Right atrium auricular region (tissue), 2 donors: ENCODE results near the gene BHLHE23. TPM values are rescaled to one million over a fixed set of nuclear protein-coding genes. Genes with fewer than 3 reads are reported as not detected.

Source experiments
- DNase-seq: peaks from one replicate; pipeline ENCODE4 v3.0.0-alpha.2; 2019; ENCODE audit warnings: low spot score
- H3K27ac ChIP-seq, 2 donors: fragments of 200-600 bp; sonication (generic); 1 replicate in 1 of 2; 2 replicates in 1 of 2; pipeline ENCODE4 v1.5.1; 2016 to 2019
- H3K27me3 ChIP-seq, 2 donors: fragments of 200-600 bp; sonication (generic); one replicate each; pipeline versions ENCODE4 v1.5.1 to v1.6.0; 2017 to 2019
- H3K36me3 ChIP-seq: fragments of 200-600 bp; sonication (generic); one replicate; pipeline ENCODE4 v1.5.1; 2016
- H3K4me1 ChIP-seq, 2 donors: fragments of 200-600 bp; sonication (generic); one replicate each; pipeline versions ENCODE4 v1.5.1 to v1.6.0; 2017 to 2019
- H3K4me3 ChIP-seq, 2 donors: fragments of 200-600 bp; sonication (generic); 1 replicate in 1 of 2; 2 replicates in 1 of 2; pipeline ENCODE4 v1.5.1; 2017 to 2019; ENCODE audit warnings: mild to moderate bottlenecking in 1 of 2, moderate library complexity in 1 of 2
- H3K9me3 ChIP-seq, 2 donors: fragments of 200-600 bp; sonication (generic); one replicate each; pipeline ENCODE4 v1.5.1; 2019
- total RNA-seq, 2 donors: library from RNA; depleted of rRNA; stranded (reverse); fragments of >200 nt; gene quantifications; one replicate each; pipeline ENCODE4 v1.1.0, GENCODE V29; 2016
- TF ChIP-seq, protein P1 (sequence below), 2 donors: fragments of 200-600 bp; sonication (generic); IDR thresholded peaks; one replicate each; pipeline ENCODE4 v1.5.1; 2019; ENCODE audit warnings: antibody characterized with exemption in 2 of 2

BHLHE23 gene
- total RNA-seq, 2 donors from 2014 or later, result not detected

DNA sequence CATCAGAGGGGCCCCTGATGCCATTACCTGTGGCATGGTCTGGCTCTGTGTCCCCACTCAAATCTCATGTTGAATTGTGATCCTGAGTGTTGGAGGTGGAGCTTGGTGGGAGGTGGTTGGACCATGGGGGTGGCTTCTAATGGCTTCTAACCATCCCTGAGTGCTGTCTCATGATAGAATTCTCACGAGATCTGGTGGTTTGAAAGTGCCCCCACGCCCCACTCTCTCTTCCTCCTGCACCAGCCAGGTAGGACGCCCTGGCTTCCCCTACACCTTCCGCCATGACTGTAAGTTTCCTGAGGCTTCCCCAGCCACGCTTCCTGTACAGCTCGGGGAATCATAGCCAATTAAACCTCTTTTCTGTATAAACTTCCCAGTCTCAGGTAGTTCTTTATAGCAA lies 14.9 kb downstream of the BHLHE23 start:
- Histone ChIP-seq H3K27ac (no peak overlapping the region), H3K4me1 (no peaks in the 10 kb centered on the region), H3K4me3 (no peak overlapping the region), H3K36me3 (no peaks in the 10 kb centered on the region), H3K27me3 (no peaks in the 10 kb centered on the region), H3K9me3 (no peaks in the 10 kb centered on the region)
- TF ChIP-seq, protein P1, sequence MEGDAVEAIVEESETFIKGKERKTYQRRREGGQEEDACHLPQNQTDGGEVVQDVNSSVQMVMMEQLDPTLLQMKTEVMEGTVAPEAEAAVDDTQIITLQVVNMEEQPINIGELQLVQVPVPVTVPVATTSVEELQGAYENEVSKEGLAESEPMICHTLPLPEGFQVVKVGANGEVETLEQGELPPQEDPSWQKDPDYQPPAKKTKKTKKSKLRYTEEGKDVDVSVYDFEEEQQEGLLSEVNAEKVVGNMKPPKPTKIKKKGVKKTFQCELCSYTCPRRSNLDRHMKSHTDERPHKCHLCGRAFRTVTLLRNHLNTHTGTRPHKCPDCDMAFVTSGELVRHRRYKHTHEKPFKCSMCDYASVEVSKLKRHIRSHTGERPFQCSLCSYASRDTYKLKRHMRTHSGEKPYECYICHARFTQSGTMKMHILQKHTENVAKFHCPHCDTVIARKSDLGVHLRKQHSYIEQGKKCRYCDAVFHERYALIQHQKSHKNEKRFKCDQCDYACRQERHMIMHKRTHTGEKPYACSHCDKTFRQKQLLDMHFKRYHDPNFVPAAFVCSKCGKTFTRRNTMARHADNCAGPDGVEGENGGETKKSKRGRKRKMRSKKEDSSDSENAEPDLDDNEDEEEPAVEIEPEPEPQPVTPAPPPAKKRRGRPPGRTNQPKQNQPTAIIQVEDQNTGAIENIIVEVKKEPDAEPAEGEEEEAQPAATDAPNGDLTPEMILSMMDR (IDR thresholded peaks at IDR 0.05), result no peak
- no peak for DNase-seq

DNA sequence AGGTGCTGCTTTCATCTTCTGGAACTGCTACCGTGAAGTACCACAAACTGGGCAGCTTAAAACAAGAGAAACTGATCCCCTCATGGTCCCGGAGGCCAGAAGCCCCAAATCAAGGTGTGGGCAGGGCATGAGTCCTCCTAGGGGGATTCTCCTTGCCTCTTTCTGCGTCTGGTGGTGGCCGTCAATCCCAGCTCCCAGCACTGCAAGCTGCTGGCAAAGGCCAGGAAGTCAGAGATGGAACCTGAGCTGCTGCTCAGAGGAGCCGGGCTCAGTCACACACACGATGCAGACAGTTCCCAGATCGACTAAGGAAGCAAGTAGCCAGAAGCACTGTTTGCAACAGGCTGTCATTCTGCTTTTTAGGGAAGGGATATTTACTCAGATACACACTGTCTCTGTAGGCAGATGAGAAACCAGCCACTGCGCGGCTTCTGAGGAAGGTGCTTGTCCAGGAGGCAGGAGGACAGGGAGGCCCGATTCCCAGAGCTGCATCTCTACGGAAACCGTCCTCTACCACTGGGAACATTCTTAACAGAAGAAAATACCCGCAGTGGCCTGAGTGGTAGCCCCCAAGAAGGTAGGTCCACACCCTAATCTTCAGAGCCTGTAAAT lies 15.5 kb downstream of the BHLHE23 start:
- H3K4me3 ChIP-seq, result no peak overlapping the region
- no peaks in the 10 kb centered on the region for H3K27me3 ChIP-seq
- no peak overlapping the region for H3K27ac ChIP-seq
- H3K9me3 ChIP-seq, result no peaks in the 10 kb centered on the region
- TF ChIP-seq, protein P1 (IDR thresholded peaks at IDR 0.05), result no peak
- H3K36me3 ChIP-seq, result no peaks in the 10 kb centered on the region
- no peak for DNase-seq
- no peaks in the 10 kb centered on the region for H3K4me1 ChIP-seq

DNA sequence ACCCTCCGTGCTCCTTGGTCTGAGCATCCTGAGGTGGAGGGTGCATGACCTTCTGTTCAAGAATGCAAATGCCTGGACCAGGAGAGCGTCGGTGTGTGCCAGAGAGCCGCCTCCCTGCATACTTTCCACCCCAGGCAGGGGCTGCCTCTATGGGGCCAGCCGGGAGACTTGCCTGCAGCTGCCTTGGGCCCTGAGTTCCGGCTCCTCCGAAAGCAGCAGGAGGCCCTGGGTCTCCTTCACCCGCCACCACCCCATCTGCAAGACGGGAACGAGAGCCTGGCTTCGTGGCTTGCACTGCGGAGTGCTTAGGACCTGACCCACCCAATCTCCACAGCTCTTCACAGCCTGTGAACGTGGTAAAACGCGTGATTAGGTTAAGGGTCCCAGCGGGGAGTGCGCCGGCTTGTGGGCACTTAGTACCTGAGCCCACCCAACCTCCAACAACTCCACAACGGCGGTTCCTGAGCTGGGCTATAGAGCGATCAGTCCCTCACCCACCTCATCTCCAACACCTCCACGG lies 16.4 kb downstream of the BHLHE23 start:
- Histone ChIP-seq H3K27me3 (no peaks in the 10 kb centered on the region), H3K36me3 (no peaks in the 10 kb centered on the region), H3K4me1 (no peaks in the 10 kb centered on the region), H3K27ac (no peak overlapping the region), H3K4me3 (no peak overlapping the region), H3K9me3 (no peaks in the 10 kb centered on the region)
- TF ChIP-seq, protein P1 (IDR thresholded peaks at IDR 0.05), result no peak
- DNase-seq, result no peak

DNA sequence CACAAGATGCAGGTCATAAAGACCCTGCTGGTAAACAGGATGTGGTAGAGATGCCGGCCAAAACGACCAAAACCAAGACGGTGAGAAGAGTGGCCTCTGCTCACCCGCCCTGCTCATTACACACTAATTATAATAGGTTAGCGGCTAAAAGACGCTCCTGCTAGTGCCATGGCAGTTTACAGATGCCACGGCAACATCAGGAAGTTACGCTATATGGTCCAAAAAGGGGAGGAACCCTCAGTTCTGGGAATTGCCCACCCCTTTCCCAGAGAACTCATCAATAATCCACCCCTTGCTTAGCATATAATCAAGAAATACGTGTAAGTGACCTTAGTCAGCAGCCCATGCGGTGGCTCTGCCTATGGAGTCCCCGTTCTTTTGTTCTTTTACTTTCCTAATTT lies 17.6 kb downstream of the BHLHE23 start:
- H3K27ac ChIP-seq, result no peak overlapping the region
- H3K9me3 ChIP-seq, result no peaks in the 10 kb centered on the region
- no peaks in the 10 kb centered on the region for H3K27me3 ChIP-seq
- H3K36me3 ChIP-seq, result no peaks in the 10 kb centered on the region
- H3K4me3 ChIP-seq, result no peak overlapping the region
- TF ChIP-seq, protein P1 (IDR thresholded peaks at IDR 0.05), result no peak
- H3K4me1 ChIP-seq, result no peaks in the 10 kb centered on the region
- no peak for DNase-seq

DNA sequence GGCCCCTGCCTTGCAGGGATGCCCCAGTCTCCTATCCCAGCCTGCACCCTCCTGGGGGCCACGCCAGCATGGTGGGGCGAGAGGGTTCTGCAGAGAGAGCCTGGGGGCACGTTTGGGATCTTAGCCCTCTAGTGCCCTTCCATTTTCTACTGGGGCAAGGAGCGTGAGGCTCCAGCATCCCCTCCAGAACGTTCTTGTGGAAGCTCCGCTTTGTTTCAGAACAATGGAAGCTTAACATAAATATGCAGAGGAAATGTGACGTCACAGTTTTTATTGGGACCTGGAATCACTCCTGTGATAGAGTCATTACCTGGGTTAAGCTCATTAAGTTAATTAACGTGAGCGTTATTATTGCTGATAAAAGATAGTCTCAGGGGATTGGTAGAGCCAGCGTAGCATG lies 19.6 kb downstream of the BHLHE23 start:
- no peak for DNase-seq

More for the DNA sequence above, 19.6 kb downstream of the BHLHE23 start:
- H3K36me3 ChIP-seq, result no peaks in the 10 kb centered on the region
- no peaks in the 10 kb centered on the region for H3K9me3 ChIP-seq
- H3K27me3 ChIP-seq, result no peaks in the 10 kb centered on the region
- TF ChIP-seq, protein P1 (IDR thresholded peaks at IDR 0.05), result no peak
- H3K27ac ChIP-seq, result no peak overlapping the region
- H3K4me3 ChIP-seq, result no peak overlapping the region
- H3K4me1 ChIP-seq, result no peaks in the 10 kb centered on the region
